Testis (tissue), 2 donors: ENCODE results near the gene ZNF518A.

Experiments
- POLR2A ChIP-seq: fragments of 450-650 bp; IDR thresholded peaks from one replicate; pipeline ENCODE4 v1.6.1; 2017; ENCODE audit warnings: antibody characterized with exemption, mild to moderate bottlenecking, moderate library complexity
- TF ChIP-seq, protein P1 (sequence below), 3 experiments: fragments of 450-650 bp in 2 of 3; fragments of 200-600 bp in 1 of 3; sonication (generic) in 1 of 3; IDR thresholded peaks; one replicate each; pipeline ENCODE4 v1.5.1; 2016 to 2019; ENCODE audit warnings: antibody characterized with exemption in 3 of 3, mild to moderate bottlenecking in 2 of 3, moderate library complexity in 1 of 3

DNA sequence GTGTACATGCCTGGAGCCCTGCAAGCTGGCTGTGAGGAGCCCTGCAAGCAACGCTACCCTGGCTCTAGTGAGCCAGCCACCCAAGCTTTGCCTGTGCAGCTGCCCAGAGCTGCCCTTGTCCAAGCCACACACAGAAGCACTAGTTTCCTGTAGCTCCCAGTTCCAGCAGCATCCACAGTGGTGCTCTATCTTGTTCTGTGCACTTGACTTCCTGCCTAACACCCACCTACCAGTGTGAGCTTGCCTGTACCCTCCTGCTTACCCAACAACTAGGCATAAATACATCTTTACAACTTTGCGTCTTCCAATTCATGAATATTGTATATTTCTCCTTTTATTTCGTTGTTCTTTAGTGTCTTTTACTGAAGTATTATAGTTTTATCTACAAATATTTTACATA lies 32.2 kb upstream of the ZNF518A start:
- TF ChIP-seq, protein P1, sequence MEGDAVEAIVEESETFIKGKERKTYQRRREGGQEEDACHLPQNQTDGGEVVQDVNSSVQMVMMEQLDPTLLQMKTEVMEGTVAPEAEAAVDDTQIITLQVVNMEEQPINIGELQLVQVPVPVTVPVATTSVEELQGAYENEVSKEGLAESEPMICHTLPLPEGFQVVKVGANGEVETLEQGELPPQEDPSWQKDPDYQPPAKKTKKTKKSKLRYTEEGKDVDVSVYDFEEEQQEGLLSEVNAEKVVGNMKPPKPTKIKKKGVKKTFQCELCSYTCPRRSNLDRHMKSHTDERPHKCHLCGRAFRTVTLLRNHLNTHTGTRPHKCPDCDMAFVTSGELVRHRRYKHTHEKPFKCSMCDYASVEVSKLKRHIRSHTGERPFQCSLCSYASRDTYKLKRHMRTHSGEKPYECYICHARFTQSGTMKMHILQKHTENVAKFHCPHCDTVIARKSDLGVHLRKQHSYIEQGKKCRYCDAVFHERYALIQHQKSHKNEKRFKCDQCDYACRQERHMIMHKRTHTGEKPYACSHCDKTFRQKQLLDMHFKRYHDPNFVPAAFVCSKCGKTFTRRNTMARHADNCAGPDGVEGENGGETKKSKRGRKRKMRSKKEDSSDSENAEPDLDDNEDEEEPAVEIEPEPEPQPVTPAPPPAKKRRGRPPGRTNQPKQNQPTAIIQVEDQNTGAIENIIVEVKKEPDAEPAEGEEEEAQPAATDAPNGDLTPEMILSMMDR (IDR thresholded peaks at IDR 0.05): no peak
- TF ChIP-seq POLR2A: no peak
